GM21367 (cell line): ENCODE data around the gene NHLRC2.

ENCODE experiments used
- ATAC-seq: cut with Tn5 transposase; IDR thresholded peaks from one replicate; pipeline ENCODE4 v1.9.1; 2021; ENCODE audit not compliant: unreplicated experiment

The NHLRC2 gene

GRCh38 chr10:113859261-113859660, 4.8 kb downstream of the NHLRC2 start:
- peak; percentile 53 for ATAC-seq

- ATAC-seq = no peak
Measured at GRCh38 chr10:113865901-113866300, 11.4 kb downstream of the NHLRC2 start.

DNA sequence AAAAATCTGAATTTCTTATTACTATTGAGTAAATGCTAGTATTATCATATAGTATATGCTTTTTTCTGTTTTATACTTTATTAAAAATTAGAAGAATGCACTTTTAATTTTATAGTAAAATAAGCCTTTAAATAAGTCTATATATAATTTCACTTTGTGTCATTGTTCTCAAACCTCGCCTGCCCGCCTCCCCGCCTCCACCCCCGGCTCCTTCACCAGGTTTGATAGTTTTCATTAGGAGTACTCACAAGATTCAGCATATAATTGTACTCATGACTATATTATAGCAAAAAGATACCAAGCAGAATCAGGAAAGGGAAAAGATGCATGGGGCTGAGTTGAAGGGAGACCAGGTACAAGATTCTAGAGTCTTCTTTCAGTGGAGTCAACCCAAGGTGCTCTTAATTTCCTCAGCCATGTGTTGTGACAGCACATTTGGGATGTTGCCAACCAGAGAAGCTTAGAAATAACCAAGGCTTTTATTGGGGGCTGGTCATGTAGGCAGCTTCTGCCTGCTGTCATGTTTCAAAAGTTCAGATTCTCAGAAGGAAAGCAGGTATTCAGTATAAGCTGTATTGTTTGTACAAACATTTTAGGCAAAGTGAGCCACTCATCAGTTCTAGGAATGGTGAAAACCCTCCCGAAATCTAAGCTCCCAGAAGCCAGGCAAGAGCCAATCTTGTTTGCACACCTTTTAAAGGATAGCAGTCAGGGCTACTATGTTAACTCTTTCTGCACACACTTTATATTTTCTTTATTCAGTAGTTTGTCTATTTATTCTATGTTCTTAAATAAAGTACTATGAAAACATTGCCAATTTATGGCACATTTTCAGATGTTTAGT, 12.3 kb downstream of the NHLRC2 start:
- no peak for ATAC-seq

DNA sequence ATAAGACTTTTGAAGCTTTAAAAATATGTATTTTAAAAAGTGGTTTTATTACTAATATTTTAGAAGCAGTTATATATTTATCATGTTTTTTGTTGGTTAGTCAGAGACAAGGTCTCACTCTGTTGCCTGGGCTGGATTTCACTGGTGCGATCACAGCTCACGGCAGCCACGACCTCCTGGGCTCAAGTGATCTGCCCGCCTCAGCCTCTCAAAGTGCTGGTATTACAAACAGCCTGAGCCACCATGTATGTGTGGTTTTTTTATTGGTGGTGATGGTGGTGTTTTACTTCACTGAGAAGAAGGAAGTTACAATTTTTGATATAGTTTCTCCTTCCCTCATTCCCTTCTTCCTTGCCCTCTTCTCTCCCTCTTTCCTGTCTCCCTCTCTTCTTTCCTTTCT, 13.4 kb downstream of the NHLRC2 start:
- ATAC-seq = no peak

- no peak for ATAC-seq
Measured at GRCh38 chr10:113869789-113870188, 15.3 kb downstream of the NHLRC2 start.

DNA sequence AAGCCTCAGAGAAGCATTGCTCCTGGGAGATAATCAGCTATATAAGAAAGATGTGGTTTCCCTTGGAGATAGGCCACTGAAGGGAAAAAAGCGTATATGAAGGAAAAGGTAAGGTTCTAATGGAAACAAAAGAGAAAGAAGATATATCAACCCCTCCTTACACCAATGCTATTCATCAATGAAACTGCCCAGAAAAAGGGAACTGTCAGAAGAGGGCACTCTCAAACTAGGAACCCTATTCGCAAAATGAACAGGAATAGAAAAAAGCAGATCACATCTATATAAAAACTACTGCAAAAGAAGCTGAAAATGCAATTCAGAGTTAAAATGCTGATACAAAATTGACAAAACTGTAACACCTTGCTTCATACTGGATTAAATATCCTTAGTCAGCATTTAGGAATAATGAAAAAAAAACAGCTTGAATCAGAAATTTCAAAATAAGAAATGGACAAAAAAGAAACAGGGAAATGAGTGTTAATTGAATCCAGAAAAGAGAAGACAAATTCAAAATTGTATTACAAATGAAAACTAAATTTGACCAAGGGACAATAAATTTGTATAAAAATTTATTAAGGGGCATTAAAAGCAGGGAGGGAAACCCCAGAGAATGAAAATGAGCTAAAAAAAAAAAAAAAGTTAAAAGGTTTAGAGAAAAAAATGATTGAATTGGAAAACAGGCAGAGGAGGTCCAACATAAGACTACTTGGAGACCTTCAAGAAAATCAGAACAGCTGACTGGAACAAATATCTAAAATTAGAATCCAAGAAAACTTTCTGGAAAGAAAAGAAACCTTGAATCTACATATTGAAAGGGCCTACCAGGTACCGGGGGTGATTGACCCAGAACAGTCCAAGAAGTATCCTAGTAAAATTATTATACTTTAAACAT, 17.9 kb downstream of the NHLRC2 start:
- ATAC-seq = no peak

- no peak for ATAC-seq
Measured at GRCh38 chr10:113875212-113875611, 20.8 kb downstream of the NHLRC2 start.

DNA sequence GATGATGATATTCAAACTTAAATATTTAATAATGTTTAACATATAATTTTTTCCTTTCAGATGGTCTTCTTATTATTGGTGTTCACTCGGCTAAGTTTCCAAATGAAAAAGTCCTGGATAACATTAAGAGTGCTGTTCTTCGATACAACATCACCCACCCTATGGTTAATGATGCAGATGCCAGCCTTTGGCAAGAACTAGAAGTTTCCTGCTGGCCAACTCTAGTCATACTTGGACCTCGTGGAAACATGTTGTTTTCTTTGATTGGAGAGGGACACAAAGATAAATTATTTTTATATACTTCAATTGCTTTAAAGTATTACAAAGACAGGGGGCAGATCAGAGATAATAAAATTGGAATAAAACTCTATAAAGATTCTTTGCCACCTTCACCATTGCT, 22.0 kb downstream of the NHLRC2 start:
- no peak for ATAC-seq

GRCh38 chr10:113879691-113880090, 25.2 kb downstream of the NHLRC2 start:
- peak; percentile 83 for ATAC-seq

DNA sequence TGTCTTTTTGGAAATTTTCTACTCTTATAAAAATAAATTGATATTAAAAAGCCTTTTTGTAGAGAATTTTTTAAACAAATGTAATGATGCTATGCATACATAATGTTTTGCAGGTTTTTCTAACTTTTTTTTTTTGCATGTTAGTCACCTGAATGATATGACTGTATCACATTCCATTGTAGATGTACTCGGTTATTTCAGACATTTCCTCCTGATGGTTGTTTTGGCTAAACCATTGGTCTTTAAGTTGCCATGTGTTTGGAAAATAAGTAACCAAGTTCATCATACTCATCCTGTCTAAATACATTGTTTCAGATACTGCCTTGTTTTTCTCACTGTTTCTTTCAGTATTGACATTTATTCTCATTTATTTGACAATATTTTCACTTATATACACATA, 25.8 kb downstream of the NHLRC2 start:
- ATAC-seq = no peak

GRCh38 chr10:113882240-113882639, 27.8 kb downstream of the NHLRC2 start:
- no peak for ATAC-seq

DNA sequence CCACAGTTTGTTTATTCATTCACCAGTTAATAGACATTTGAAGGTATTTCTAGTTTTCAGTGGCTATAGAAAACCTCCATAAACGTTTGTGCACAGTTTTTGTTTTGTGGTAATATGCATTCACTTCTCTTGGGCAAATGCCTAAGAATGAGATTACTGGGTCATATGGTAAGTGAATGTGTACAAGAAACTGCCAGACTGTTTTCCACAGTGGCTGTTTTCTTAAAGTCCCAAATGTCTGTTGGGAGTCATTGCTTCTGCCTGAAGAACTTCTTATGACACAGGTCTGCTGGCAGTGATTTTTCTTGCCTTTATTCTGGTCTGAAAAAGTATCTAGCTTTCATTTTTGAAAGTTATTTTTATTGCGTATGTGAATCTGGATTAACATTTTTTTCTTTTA, 35.5 kb downstream of the NHLRC2 start:
- no peak for ATAC-seq

GRCh38 chr10:113890769-113891168, 36.3 kb downstream of the NHLRC2 start:
- no peak for ATAC-seq

GRCh38 chr10:113891476-113891875, 37.0 kb downstream of the NHLRC2 start:
- ATAC-seq = no peak

GRCh38 chr10:113893570-113893969, 39.1 kb downstream of the NHLRC2 start:
- no peak for ATAC-seq

DNA sequence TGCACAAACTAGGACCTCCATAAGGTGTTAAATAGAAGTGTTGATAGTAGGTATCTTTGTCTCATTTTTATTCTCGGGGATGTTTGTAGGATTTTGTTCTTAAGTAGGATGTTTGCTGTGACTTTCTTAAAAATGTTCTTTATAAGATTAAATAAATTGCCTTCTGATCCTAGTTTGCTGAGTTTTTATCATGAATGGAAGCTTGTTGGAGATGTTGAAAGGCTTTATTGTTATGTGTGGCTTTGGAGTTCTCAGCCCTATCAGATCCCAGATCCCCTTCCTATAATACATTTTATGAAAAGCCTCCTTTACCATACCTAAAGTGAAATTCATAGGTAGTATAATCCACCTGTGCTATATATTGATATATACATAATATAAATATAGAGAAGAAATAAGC, 40.1 kb downstream of the NHLRC2 start:
- no peak for ATAC-seq

GRCh38 chr10:113895018-113895417, 40.6 kb downstream of the NHLRC2 start:
- no peak for ATAC-seq

- no peak for ATAC-seq
Measured at GRCh38 chr10:113897693-113898618, 43.5 kb downstream of the NHLRC2 start.

- ATAC-seq = no peak
Measured at GRCh38 chr10:113899952-113900598, 45.6 kb downstream of the NHLRC2 start.

DNA sequence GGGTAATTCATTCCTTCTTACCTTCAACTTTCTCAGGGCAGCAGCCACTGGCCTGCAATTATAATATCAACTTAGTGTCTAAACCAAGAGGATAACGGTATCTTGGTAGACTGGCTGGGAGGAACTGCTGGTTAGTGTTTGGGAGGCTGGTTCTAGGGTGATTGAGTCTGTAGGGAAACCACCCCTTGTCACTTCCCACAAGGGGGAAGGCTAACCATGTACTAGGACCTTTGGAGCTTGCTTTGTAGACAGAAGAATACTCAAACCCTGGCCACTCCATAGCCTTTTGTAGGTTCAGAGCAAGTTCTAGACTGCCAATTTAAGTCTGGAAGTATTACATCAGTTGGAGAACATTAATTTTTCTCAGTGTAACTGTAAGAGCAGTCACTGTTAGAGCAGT, 51.3 kb downstream of the NHLRC2 start:
- ATAC-seq = no peak
